DOHH2 (cell line): Measurements from ENCODE around the gene ERAP2.
A peak's percentile ranks its signal among the peaks of the same experiment; 100 is the strongest.

Experiments
- H3F3A ChIP-seq: fragments of 200-600 bp; sonication (generic), shearing (Covaris generic); 2 replicates; pipeline ENCODE4 v1.6.0; 2016; ENCODE audit warnings: antibody characterized with exemption, mild to moderate bottlenecking; ENCODE audit not compliant: control insufficient read depth, insufficient read depth
- H3K27ac ChIP-seq: fragments of 200-600 bp; sonication (generic); 2 replicates; pipeline ENCODE4 v1.5.1; 2014; ENCODE audit warnings: low read depth, mild to moderate bottlenecking, low read length, moderate library complexity
- H3K27me3 ChIP-seq: fragments of 200-600 bp; sonication (generic); 2 replicates; pipeline ENCODE4 v1.6.1; 2014; ENCODE audit warnings: mild to moderate bottlenecking, low read length, mixed read lengths; ENCODE audit not compliant: control insufficient read depth
- H3K36me3 ChIP-seq: fragments of 200-600 bp; sonication (generic); 2 replicates; pipeline ENCODE4 v1.6.1; 2014; ENCODE audit warnings: mild to moderate bottlenecking, low read length, moderate library complexity, mixed read lengths; ENCODE audit not compliant: control insufficient read depth
- H3K4me1 ChIP-seq: fragments of 200-600 bp; sonication (generic); 2 replicates; pipeline ENCODE4 v1.6.1; 2014; ENCODE audit warnings: mild to moderate bottlenecking, low read length, mixed read lengths; ENCODE audit not compliant: control insufficient read depth
- H3K4me2 ChIP-seq: fragments of 200-600 bp; sonication (generic); 2 replicates; pipeline ENCODE4 v1.6.0; 2014; ENCODE audit warnings: mild to moderate bottlenecking, low read length, moderate library complexity
- H3K4me3 ChIP-seq: fragments of 200-600 bp; sonication (generic); 2 replicates; pipeline ENCODE4 v1.5.1; 2014; ENCODE audit warnings: mild to moderate bottlenecking, low read length, mixed read lengths
- H3K79me2 ChIP-seq: fragments of 200-600 bp; sonication (generic); 2 replicates; pipeline ENCODE4 v1.6.1; 2014; ENCODE audit warnings: mild to moderate bottlenecking, low read length, mixed read lengths; ENCODE audit not compliant: control insufficient read depth
- H3K9me2 ChIP-seq: fragments of 200-600 bp; sonication (generic); replicated peaks from 2 replicates; pipeline ENCODE4 v1.6.1; 2014; ENCODE audit warnings: mild to moderate bottlenecking, low read length, mixed read lengths; ENCODE audit not compliant: control insufficient read depth
- H3K9me3 ChIP-seq: fragments of 200-600 bp; sonication (generic); 2 replicates; pipeline ENCODE4 v1.6.1; 2014; ENCODE audit warnings: antibody characterized with exemption, low read length, mixed read lengths; ENCODE audit not compliant: control insufficient read depth, insufficient read depth
- H4K20me1 ChIP-seq: fragments of 200-600 bp; sonication (generic); 2 replicates; pipeline ENCODE4 v1.6.0; 2014; ENCODE audit warnings: low read depth, mild to moderate bottlenecking, antibody characterized with exemption, low read length, moderate library complexity; ENCODE audit not compliant: control insufficient read depth, insufficient read depth
- CTCF ChIP-seq: fragments of 200-600 bp; sonication (generic); IDR thresholded peaks from one replicate; pipeline ENCODE4 v1.5.1; 2014; ENCODE audit warnings: antibody characterized with exemption, mild to moderate bottlenecking, low read depth, low read length; ENCODE audit not compliant: poor library complexity, severe bottlenecking
- EZH2phosphoT487 ChIP-seq: fragments of 200-600 bp; sonication (generic); IDR thresholded peaks from 2 replicates; pipeline ENCODE4 v1.6.1; 2017; ENCODE audit warnings: borderline replicate concordance, mild to moderate bottlenecking, antibody characterized with exemption, low read length, moderate library complexity, mixed read lengths

ERAP2 gene

DNA sequence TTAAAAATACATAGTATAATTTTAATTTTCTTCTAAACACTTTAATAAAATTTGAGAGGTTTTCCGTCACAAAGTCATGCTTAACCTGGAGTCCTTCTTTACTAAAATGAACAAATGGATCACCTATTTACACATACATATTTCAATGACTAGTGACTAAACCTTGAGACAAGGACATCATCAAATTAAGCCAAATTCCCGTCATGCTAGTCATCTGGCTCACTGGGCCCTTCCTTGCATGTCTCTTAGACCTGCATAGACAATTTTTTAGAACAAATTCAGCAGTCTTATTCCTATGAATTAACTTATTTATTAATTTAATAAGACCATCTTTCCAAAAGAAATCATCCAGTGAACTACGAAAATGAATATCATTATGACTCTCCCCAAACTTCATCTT is 26.6 kb downstream of the ERAP2 start:
- H3K27ac ChIP-seq, result no peak overlapping the region
- 0 out of 2 replicates have a peak, but pooled peaks cover 2% of the 10 kb centered on the region for H3F3A ChIP-seq
- no peaks in the 10 kb centered on the region for H3K9me3 ChIP-seq
- peaks cover 15% of the 10 kb centered on the region for H3K4me1 ChIP-seq
- no peaks in the 10 kb centered on the region for H3K9me2 ChIP-seq
- no peaks in the 10 kb centered on the region for H4K20me1 ChIP-seq
- no peak overlapping the region for H3K4me3 ChIP-seq
- H3K36me3 ChIP-seq, result peaks cover 28% of the 10 kb centered on the region
- TF ChIP-seq EZH2phosphoT487, result no peak
- no peak for TF ChIP-seq CTCF
- H3K4me2 ChIP-seq, result no peak overlapping the region
- H3K27me3 ChIP-seq, result no peaks in the 10 kb centered on the region
- H3K79me2 ChIP-seq, result no peaks in the 10 kb centered on the region

DNA sequence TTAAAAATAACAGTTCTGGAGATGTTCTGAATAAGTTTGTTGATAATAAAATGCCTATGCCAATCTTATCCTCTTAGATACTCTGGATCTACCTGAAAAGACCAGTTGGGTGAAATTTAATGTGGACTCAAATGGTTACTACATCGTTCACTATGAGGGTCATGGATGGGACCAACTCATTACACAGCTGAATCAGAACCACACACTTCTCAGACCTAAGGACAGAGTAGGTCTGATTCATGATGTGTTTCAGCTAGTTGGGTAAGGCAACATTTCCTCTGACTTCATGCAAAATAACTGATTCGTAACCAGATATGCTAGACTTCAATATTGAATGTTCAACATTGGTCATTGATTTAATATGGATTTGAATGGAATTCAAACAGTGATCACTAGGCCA is 27.0 kb downstream of the ERAP2 start:
- peaks cover 28% of the 10 kb centered on the region for H3K36me3 ChIP-seq
- no peak overlapping the region for H3K27ac ChIP-seq
- no peaks in the 10 kb centered on the region for H3K79me2 ChIP-seq
- H3K9me2 ChIP-seq, result no peaks in the 10 kb centered on the region
- no peaks in the 10 kb centered on the region for H3K27me3 ChIP-seq
- no peak overlapping the region for H3K4me3 ChIP-seq
- no peak overlapping the region for H3K4me2 ChIP-seq
- H3K9me3 ChIP-seq, result no peaks in the 10 kb centered on the region
- no peaks in the 10 kb centered on the region for H4K20me1 ChIP-seq
- no peak for TF ChIP-seq EZH2phosphoT487
- TF ChIP-seq CTCF, result no peak
- 0 out of 2 replicates have a peak, but pooled peaks cover 2% of the 10 kb centered on the region for H3F3A ChIP-seq
- H3K4me1 ChIP-seq, result peaks cover 15% of the 10 kb centered on the region

DNA sequence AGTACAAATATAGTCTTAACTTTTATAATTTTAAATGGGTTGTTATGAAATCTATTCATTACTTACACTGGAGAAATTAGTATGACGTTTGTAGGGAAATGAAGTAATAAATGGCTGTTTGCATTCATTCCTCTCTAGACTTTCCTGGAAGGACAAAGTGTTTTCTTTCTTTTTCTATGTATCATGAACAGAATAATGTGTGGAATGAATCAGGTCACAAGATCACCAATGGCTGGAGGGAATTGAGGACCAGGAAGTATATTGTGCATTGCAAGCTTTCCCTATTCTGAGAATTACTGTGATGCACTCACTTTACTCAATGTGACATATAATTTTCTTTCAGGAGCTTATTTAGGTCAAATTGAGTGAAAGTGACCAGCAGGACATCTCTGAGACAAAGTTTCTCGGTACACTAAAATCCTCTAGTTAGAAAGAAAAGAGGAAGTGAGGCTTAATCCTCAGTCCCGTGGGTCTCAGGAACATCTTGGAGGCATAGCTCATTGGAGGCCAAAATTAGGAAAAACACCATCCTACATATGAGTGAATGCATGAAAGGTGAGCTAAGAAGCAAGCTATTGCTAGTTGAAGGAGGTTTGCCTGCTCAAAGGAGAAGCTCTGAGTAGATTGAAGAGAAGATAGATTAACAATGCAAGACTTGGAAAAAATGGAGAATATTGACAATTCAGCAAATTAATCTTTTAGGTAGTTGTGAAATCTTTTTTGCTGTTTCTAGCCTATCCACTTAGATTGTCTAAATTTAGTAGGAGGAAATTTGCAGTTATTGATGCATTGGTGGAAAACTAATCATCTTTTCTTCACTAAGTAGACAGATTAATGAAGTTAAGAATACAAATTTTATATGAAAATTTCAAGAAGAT is 28.0 kb downstream of the ERAP2 start:
- Histone ChIP-seq H3K4me1 (peaks cover 15% of the 10 kb centered on the region), H3K9me2 (no peaks in the 10 kb centered on the region), H3K27ac (no peak overlapping the region), H3F3A (no peaks in the 10 kb centered on the region), H4K20me1 (no peaks in the 10 kb centered on the region), H3K79me2 (no peaks in the 10 kb centered on the region), H3K27me3 (no peaks in the 10 kb centered on the region), H3K9me3 (no peaks in the 10 kb centered on the region), H3K4me2 (0 out of 2 replicates have a peak overlapping the region, but pooled peaks have one; percentile 4), H3K4me3 (no peak overlapping the region), H3K36me3 (peaks cover 33% of the 10 kb centered on the region)
- TF ChIP-seq EZH2phosphoT487 (no peak), CTCF (no peak)
